ENCODE measurements around the gene ITPA. TPM values are rescaled to one million over a fixed set of nuclear protein-coding genes. Genes with fewer than 3 reads are reported as not detected.

Gene ITPA
- total and polyA plus RNA-seq, 2 of the 4 experiments (the other 2 are of a cell fraction) = 32.4 to 49.0 TPM

DNA sequence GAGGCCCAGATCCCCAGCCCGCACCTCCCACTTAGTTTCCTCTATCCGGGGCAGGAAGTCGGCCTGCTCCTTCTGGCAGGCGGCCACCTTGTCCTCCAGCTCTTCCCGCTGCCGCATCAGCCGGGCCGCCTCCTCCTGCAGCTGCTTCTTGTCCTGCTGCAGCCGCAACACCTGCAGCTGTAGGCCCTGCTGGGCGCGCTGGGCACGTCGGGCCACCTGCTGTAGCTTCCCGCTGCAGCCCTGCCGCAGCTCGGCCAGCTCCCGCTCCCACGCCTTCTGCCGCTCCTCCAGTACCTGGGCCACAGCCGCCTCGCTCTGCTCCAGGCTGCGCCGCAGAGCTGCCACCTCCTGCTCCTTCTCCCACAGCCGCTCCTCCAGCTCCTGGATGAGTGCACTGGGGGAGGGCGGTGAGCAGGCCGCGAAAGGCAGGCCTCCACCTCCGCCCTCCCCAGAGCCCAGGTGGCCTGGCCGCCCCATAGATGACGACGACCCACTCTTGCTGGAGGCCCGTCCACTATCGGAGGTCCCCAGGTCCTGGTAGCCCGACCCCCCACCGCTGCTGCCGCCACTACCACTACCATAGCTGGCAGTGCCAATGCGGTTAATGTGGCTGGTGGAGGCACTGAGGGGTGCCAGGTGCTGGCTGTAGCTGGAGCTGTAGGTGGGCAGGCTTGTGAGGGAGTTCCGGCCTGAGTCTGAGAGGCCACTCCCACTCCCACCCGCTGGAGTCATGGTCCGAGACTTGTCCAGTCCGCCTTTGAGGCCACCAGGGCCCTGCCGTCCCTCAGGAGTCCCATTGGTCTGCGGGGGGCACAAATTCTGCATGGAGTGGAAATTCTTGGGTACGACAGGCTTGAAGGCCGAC is 43.6 kb upstream of the ITPA start:
- no peak overlapping the region for H2BK15ac ChIP-seq (ENCODE audit: low read depth, low read length)
- peak overlapping the region; percentile 83 for H2AFZ ChIP-seq (replicated peaks; ENCODE audit: low read length, poor library complexity)
- no peak overlapping the region for H2AK9ac ChIP-seq (replicated peaks; ENCODE audit: low read depth, low read length, poor library complexity)
- H4K5ac ChIP-seq (ENCODE audit: low read depth, low read length) = no peak overlapping the region
- no peak overlapping the region for H3K4me2 ChIP-seq (ENCODE audit: low read depth, low read length)
- H3K9me1 ChIP-seq (ENCODE audit: insufficient read depth, low read length) = no peaks in the 10 kb centered on the region
- H3K79me1 ChIP-seq (ENCODE audit: low read depth in 1 of 2, low read length in 2 of 2) = no peaks in the 10 kb centered on the region
- no peak overlapping the region for H3K27ac ChIP-seq (ENCODE audit: insufficient read depth, low read length)
- CTCF ChIA-PET = no interaction called here
- no TSS peak for BruUV-seq (replicated peaks)
- peaks cover 15% of the 10 kb centered on the region for H3K27me3 ChIP-seq (ENCODE audit: control insufficient read depth, insufficient read depth, low read length)
- no peak overlapping the region for H3K18ac ChIP-seq (ENCODE audit: low read depth, low read length)
- H3K56ac ChIP-seq (ENCODE audit: extremely low read depth, insufficient read depth, low read length) = no peak overlapping the region
- H3K4ac ChIP-seq (ENCODE audit: low read depth, low read length) = no peak overlapping the region
- H3K4me1 ChIP-seq (ENCODE audit: control insufficient read depth, insufficient read depth, low read length) = peaks cover 5% of the 10 kb centered on the region; the same call in 1 of the 2 replicates
- dilution Hi-C loops (cut with HindIII; ENCODE audit: low sequenced_read_pairs, unreplicated experiment) (no loop called here), in situ Hi-C loops (cut with MboI; ENCODE audit: low sequenced_read_pairs) (no loop called here), intact Hi-C loops (cut with micrococcal nuclease) (no loop called here)
- H3K9ac ChIP-seq (ENCODE audit: low read depth, low read length) = no peak overlapping the region
- no peaks in the 10 kb centered on the region for H4K20me1 ChIP-seq (ENCODE audit: insufficient read depth, low read length)
- no peak overlapping the region for H2AK5ac ChIP-seq (ENCODE audit: low read depth, low read length)
- DNase-seq (peak; percentile 63), ATAC-seq (ENCODE audit: low read depth) (peak; percentile 54; the same call in 1 of the 2 replicates)
- 31% methylated on average over 18 of the region's 45 CpGs; no CpG with 5 or more reads in 1 of the 2 experiments for WGBS, 2 experiments (ENCODE audit: extremely low coverage in 2 of 2, insufficient read length in 1 of 2)
- no peak overlapping the region for H4K91ac ChIP-seq (ENCODE audit: insufficient read depth, low read depth, low read length)
- H4K8ac ChIP-seq (ENCODE audit: low read depth in 2 of 2, low read length in 2 of 2) = peak overlapping the region in 1 of 2 experiments; percentile 42; a peak in 1 of 4 replicates
- H3K23ac ChIP-seq (ENCODE audit: low read depth, low read length) = no peak overlapping the region
- H3K4me3 ChIP-seq (ENCODE audit: insufficient read depth, low read depth, low read length) = no peak overlapping the region
- no peak overlapping the region for H2BK20ac ChIP-seq (ENCODE audit: low read depth, low read length)
- H2BK120ac ChIP-seq (ENCODE audit: low read depth, low read length) = no peak overlapping the region
- no peaks in the 10 kb centered on the region for H3K9me3 ChIP-seq (ENCODE audit: control insufficient read depth, insufficient read depth, low read length)
- no peak overlapping the region for H2BK5ac ChIP-seq (ENCODE audit: low read depth, low read length, poor library complexity, severe bottlenecking)
- no peak overlapping the region for H3K14ac ChIP-seq (replicated peaks; ENCODE audit: low read depth, low read length)
- H3K36me3 ChIP-seq (ENCODE audit: control insufficient read depth, insufficient read depth, low read length) = no peaks in the 10 kb centered on the region
- POLR2A ChIA-PET (ENCODE audit: unreplicated experiment) = no interaction called here
- TF ChIP-seq MXI1 (IDR thresholded peaks at IDR 0.05; ENCODE audit: borderline replicate concordance, low read depth, low read length) = no peak
- TF ChIP-seq, protein P1, sequence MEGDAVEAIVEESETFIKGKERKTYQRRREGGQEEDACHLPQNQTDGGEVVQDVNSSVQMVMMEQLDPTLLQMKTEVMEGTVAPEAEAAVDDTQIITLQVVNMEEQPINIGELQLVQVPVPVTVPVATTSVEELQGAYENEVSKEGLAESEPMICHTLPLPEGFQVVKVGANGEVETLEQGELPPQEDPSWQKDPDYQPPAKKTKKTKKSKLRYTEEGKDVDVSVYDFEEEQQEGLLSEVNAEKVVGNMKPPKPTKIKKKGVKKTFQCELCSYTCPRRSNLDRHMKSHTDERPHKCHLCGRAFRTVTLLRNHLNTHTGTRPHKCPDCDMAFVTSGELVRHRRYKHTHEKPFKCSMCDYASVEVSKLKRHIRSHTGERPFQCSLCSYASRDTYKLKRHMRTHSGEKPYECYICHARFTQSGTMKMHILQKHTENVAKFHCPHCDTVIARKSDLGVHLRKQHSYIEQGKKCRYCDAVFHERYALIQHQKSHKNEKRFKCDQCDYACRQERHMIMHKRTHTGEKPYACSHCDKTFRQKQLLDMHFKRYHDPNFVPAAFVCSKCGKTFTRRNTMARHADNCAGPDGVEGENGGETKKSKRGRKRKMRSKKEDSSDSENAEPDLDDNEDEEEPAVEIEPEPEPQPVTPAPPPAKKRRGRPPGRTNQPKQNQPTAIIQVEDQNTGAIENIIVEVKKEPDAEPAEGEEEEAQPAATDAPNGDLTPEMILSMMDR (conservative IDR thresholded peaks at IDR 0.05; ENCODE audit: low read depth, low read length) = no peak
- TF ChIP-seq FOS (IDR thresholded peaks at IDR 0.05; ENCODE audit: low read depth, low read length) = no peak
- no peak for TF ChIP-seq NFE2L2 (IDR thresholded peaks at IDR 0.05; ENCODE audit: low read depth, low read length)
- TF ChIP-seq POLR2A (IDR thresholded peaks at IDR 0.05; ENCODE audit: low read depth, low read length) = no peak
- TF ChIP-seq RFX5 (IDR thresholded peaks at IDR 0.05; ENCODE audit: low read depth, low read length) = no peak
- no peak for TF ChIP-seq BHLHE40 (IDR thresholded peaks at IDR 0.05; ENCODE audit: low read depth, low read length)
- no peak for TF ChIP-seq RCOR1 (IDR thresholded peaks at IDR 0.05; ENCODE audit: insufficient replicate concordance, low read length)
- TF ChIP-seq CEBPB (IDR thresholded peaks at IDR 0.05; ENCODE audit: low read depth, low read length) = no peak
- TF ChIP-seq MAZ (IDR thresholded peaks at IDR 0.05; ENCODE audit: borderline replicate concordance, low read depth, low read length) = no peak
- no peak for TF ChIP-seq RAD21 (IDR thresholded peaks at IDR 0.05; ENCODE audit: low read length)
- TF ChIP-seq CHD1 (IDR thresholded peaks at IDR 0.05; ENCODE audit: low read depth, low read length) = no peak
- TF ChIP-seq, protein P2, sequence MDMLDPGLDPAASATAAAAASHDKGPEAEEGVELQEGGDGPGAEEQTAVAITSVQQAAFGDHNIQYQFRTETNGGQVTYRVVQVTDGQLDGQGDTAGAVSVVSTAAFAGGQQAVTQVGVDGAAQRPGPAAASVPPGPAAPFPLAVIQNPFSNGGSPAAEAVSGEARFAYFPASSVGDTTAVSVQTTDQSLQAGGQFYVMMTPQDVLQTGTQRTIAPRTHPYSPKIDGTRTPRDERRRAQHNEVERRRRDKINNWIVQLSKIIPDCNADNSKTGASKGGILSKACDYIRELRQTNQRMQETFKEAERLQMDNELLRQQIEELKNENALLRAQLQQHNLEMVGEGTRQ (IDR thresholded peaks at IDR 0.05; ENCODE audit: low read depth, low read length) = no peak
- no peak for TF ChIP-seq MAFK (IDR thresholded peaks at IDR 0.05; ENCODE audit: low read depth, low read length)
- TF ChIP-seq SMC3 (IDR thresholded peaks at IDR 0.05; ENCODE audit: low read depth, low read length) = no peak

Measured in IMR-90 (cell line).